SJCRH30 (cell line): ENCODE measurements around the gene FAAP100. TPM values are rescaled to one million over a fixed set of nuclear protein-coding genes. Genes with fewer than 3 reads are reported as not detected.
"Not testable (repeated sequence)": the region's sequence is repeated elsewhere in the genome, so short reads cannot be mapped to it uniquely, and the experiment has no call there.

ENCODE experiments used
- DNase-seq, 2 experiments: peaks; one replicate each; pipeline ENCODE4 v3.0.0-alpha.2; 2015 to 2020
- H3K27ac ChIP-seq: fragments of 250-450 bp; sonication (Bioruptor Pico); 2 replicates; pipeline ENCODE4 v1.5.1; 2020; ENCODE audit warnings: mild to moderate bottlenecking, moderate library complexity
- H3K27me3 ChIP-seq: fragments of 250-450 bp; sonication (Bioruptor Pico); 2 replicates; pipeline ENCODE4 v1.5.1; 2020; ENCODE audit warnings: mild to moderate bottlenecking, moderate library complexity
- H3K36me3 ChIP-seq: fragments of 250-450 bp; sonication (Bioruptor Pico); 2 replicates; pipeline ENCODE4 v1.5.1; 2020; ENCODE audit warnings: mild to moderate bottlenecking, moderate library complexity
- H3K4me1 ChIP-seq: fragments of 250-450 bp; sonication (Bioruptor Pico); 2 replicates; pipeline ENCODE4 v1.5.1; 2020; ENCODE audit warnings: mild to moderate bottlenecking, moderate library complexity
- H3K4me3 ChIP-seq: fragments of 250-450 bp; sonication (Bioruptor Pico); 2 replicates; pipeline ENCODE4 v1.5.1; 2020; ENCODE audit warnings: mild to moderate bottlenecking, moderate library complexity
- H3K9me3 ChIP-seq: fragments of 250-450 bp; sonication (Bioruptor Pico); replicated peaks from 2 replicates; pipeline ENCODE4 v1.5.1; 2020; ENCODE audit warnings: mild to moderate bottlenecking, moderate library complexity
- total RNA-seq: library from RNA; depleted of rRNA; stranded (reverse); fragments of >200 nt; shearing (Covaris generic); gene quantifications from 2 replicates; pipeline ENCODE4 v1.2.3, GENCODE V29; 2014; rRNA removed

Gene FAAP100
- 52.3 and 60.7 TPM in 2 replicates for total RNA-seq

GRCh38 chr17:81552244-81553017 lies at the start of gene FAAP100:
Gene FAAP100 (minus strand): TSS chr17:81552353. CDS start chr17:81552330, 23 bp downstream.
- H3K4me1 ChIP-seq = peaks cover 9% of the 10 kb centered on the region; the same call in 1 of the 2 replicates
- H3K27me3 ChIP-seq = no peaks in the 10 kb centered on the region
- H3K27ac ChIP-seq = peak within 1 kb of the TSS; percentile 4; the same call in 1 of the 2 replicates
- H3K9me3 ChIP-seq = no peaks in the 10 kb centered on the region
- peak within 1 kb of the TSS; percentile 83 for H3K4me3 ChIP-seq
- peaks cover 33% of the 10 kb centered on the region for H3K36me3 ChIP-seq
- peak; percentile 88 to 94 for DNase-seq

- H3K27ac ChIP-seq = no peak overlapping the region
- no peak overlapping the region for H3K4me3 ChIP-seq
- H3K27me3 ChIP-seq = no peaks in the 10 kb centered on the region
- peak; percentile 73 to 93 for DNase-seq
- H3K9me3 ChIP-seq = no peaks in the 10 kb centered on the region
- peaks cover 90% of the 10 kb centered on the region for H3K36me3 ChIP-seq
- H3K4me1 ChIP-seq = no peaks in the 10 kb centered on the region
Observed at GRCh38 chr17:81601525-81602120, 49.5 kb upstream of the FAAP100 start.

GRCh38 chr17:81599719-81600486 lies 47.8 kb upstream of the FAAP100 start:
- DNase-seq = no peak
- no peaks in the 10 kb centered on the region for H3K27me3 ChIP-seq
- no peaks in the 10 kb centered on the region for H3K9me3 ChIP-seq
- no peaks in the 10 kb centered on the region for H3K4me1 ChIP-seq
- no peak overlapping the region for H3K4me3 ChIP-seq
- no peak overlapping the region for H3K27ac ChIP-seq
- H3K36me3 ChIP-seq = peaks cover 89% of the 10 kb centered on the region

GRCh38 chr17:81593105-81593871 lies 41.1 kb upstream of the FAAP100 start:
- Histone ChIP-seq H3K4me1 (no peaks in the 10 kb centered on the region), H3K27me3 (no peaks in the 10 kb centered on the region), H3K9me3 (no peaks in the 10 kb centered on the region), H3K36me3 (peaks cover 86% of the 10 kb centered on the region), H3K4me3 (no peak overlapping the region), H3K27ac (no peak overlapping the region)
- no peak for DNase-seq

- Histone ChIP-seq H3K9me3 (no peaks in the 10 kb centered on the region), H3K4me3 (no peak overlapping the region), H3K4me1 (no peaks in the 10 kb centered on the region), H3K27ac (no peak overlapping the region), H3K36me3 (peaks cover 86% of the 10 kb centered on the region), H3K27me3 (no peaks in the 10 kb centered on the region)
- no peak for DNase-seq
Observed at GRCh38 chr17:81591971-81592370, 39.8 kb upstream of the FAAP100 start.

- Histone ChIP-seq H3K27ac (no peak overlapping the region), H3K4me3 (no peak overlapping the region), H3K4me1 (no peaks in the 10 kb centered on the region), H3K36me3 (peaks cover 89% of the 10 kb centered on the region), H3K27me3 (no peaks in the 10 kb centered on the region), H3K9me3 (no peaks in the 10 kb centered on the region)
- no peak for DNase-seq
Observed at GRCh38 chr17:81590121-81590520, 38.0 kb upstream of the FAAP100 start.

GRCh38 chr17:81589612-81590011 lies 37.5 kb upstream of the FAAP100 start:
- Histone ChIP-seq H3K27ac (no peak overlapping the region), H3K4me3 (no peak overlapping the region), H3K9me3 (no peaks in the 10 kb centered on the region), H3K27me3 (no peaks in the 10 kb centered on the region), H3K4me1 (no peaks in the 10 kb centered on the region), H3K36me3 (peaks cover 87% of the 10 kb centered on the region)
- no peak for DNase-seq

- no peaks in the 10 kb centered on the region for H3K4me1 ChIP-seq
- DNase-seq = no peak
- H3K4me3 ChIP-seq = no peak overlapping the region
- no peaks in the 10 kb centered on the region for H3K9me3 ChIP-seq
- H3K27ac ChIP-seq = no peak overlapping the region
- peaks cover 90% of the 10 kb centered on the region for H3K36me3 ChIP-seq
- H3K27me3 ChIP-seq = no peaks in the 10 kb centered on the region
Observed at GRCh38 chr17:81586096-81586495, 33.9 kb upstream of the FAAP100 start.

- not testable (repeated sequence) for H3K4me3 ChIP-seq, H3K27me3 ChIP-seq, H3K4me1 ChIP-seq, DNase-seq, H3K9me3 ChIP-seq, H3K27ac ChIP-seq
- H3K36me3 ChIP-seq = peaks cover 83% of the 10 kb centered on the region
Observed at GRCh38 chr17:81584771-81585170, 32.6 kb upstream of the FAAP100 start.

GRCh38 chr17:81583589-81584342 lies 31.6 kb upstream of the FAAP100 start:
- no peaks in the 10 kb centered on the region for H3K9me3 ChIP-seq
- no peak overlapping the region for H3K4me3 ChIP-seq
- H3K4me1 ChIP-seq = no peaks in the 10 kb centered on the region
- H3K27ac ChIP-seq = no peak overlapping the region
- H3K36me3 ChIP-seq = peaks cover 75% of the 10 kb centered on the region
- DNase-seq = no peak
- H3K27me3 ChIP-seq = no peaks in the 10 kb centered on the region

GRCh38 chr17:81582749-81583148 lies 30.6 kb upstream of the FAAP100 start:
- no peak overlapping the region for H3K27ac ChIP-seq
- H3K9me3 ChIP-seq = no peaks in the 10 kb centered on the region
- peaks cover 67% of the 10 kb centered on the region for H3K36me3 ChIP-seq
- peaks cover under 1% of the 10 kb centered on the region; the same call in 1 of the 2 replicates for H3K4me1 ChIP-seq
- H3K4me3 ChIP-seq = no peak overlapping the region
- DNase-seq = no peak
- H3K27me3 ChIP-seq = no peaks in the 10 kb centered on the region

- no peak for DNase-seq
- H3K4me3 ChIP-seq = no peak overlapping the region
- no peak overlapping the region for H3K27ac ChIP-seq
- no peaks in the 10 kb centered on the region for H3K9me3 ChIP-seq
- H3K4me1 ChIP-seq = peaks cover 4% of the 10 kb centered on the region; the same call in 1 of the 2 replicates
- peaks cover 66% of the 10 kb centered on the region for H3K36me3 ChIP-seq
- no peaks in the 10 kb centered on the region for H3K27me3 ChIP-seq
Observed at GRCh38 chr17:81582341-81582740, 30.2 kb upstream of the FAAP100 start.

GRCh38 chr17:81581758-81582157 lies 29.6 kb upstream of the FAAP100 start:
- Histone ChIP-seq H3K9me3 (no peaks in the 10 kb centered on the region), H3K36me3 (peaks cover 63% of the 10 kb centered on the region), H3K27ac (no peak overlapping the region), H3K27me3 (no peaks in the 10 kb centered on the region), H3K4me3 (no peak overlapping the region), H3K4me1 (peaks cover 8% of the 10 kb centered on the region; the same call in 1 of the 2 replicates)
- DNase-seq = no peak

GRCh38 chr17:81580481-81580880 lies 28.3 kb upstream of the FAAP100 start:
- DNase-seq = no peak
- Histone ChIP-seq H3K27me3 (no peaks in the 10 kb centered on the region), H3K4me1 (peaks cover 10% of the 10 kb centered on the region; the same call in 1 of the 2 replicates), H3K9me3 (no peaks in the 10 kb centered on the region), H3K4me3 (no peak overlapping the region), H3K36me3 (peaks cover 61% of the 10 kb centered on the region), H3K27ac (no peak overlapping the region)
